Dedifferentiated amniotic fluid mesenchymal stem cell (primary cell): Measurements from ENCODE around the gene SNCA.

Experiments
- DNase-seq: peaks from one replicate; pipeline ENCODE4 v3.0.0-alpha.2; 2016; ENCODE audit errors: extremely low spot score

SNCA gene

GRCh38 chr4:89754531-89754930, 82.4 kb downstream of the SNCA start:
- DNase-seq = no peak

DNA sequence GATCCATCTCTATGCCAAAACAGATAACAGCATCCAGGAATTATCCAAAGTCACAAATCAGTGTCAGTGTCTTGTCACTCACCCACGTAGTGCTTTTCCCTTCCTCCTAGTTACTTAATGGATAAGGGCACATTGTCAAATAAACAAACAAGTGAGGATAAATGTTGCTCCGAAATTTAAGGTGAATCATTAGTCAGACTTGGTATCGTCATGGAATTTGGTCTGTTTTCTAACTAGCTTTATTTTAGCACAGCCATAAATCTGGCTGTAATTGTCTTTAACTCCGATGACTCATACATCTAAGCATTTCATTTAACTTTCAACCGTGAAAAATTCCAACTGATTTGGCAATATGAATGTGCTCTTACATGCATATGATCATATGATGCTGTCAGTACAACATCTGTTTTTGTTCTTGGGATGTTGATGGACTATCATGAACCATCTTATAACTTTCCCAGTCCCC, 83.3 kb downstream of the SNCA start:
- DNase-seq = peak; percentile 98

- peak; percentile 55 for DNase-seq
These were observed 83.9 kb downstream of the SNCA start for GRCh38 chr4:89752932-89753598.

DNA sequence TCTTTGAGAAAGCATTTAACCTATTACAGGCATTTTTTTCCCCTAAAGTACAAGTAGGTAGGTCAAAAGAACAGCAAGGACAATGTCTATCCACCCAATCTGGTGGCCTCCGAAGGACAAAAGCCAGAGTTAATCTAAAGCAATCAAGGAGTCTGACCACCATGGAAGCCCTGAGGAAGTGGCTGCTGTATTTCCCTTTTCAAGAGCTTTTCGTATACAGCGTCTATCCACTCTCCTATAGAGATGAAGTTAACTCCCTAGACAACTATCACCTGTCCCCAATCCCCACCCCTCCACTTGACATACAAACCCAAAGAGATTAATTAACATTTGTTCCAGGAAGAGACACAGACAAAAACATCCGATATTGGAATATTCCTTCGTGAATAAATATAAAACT, 85.5 kb downstream of the SNCA start:
- no peak for DNase-seq

- DNase-seq = no peak
These were observed 90.6 kb downstream of the SNCA start for GRCh38 chr4:89746377-89746776.

- DNase-seq = no peak
These were observed 91.3 kb downstream of the SNCA start for GRCh38 chr4:89745708-89746107.

DNA sequence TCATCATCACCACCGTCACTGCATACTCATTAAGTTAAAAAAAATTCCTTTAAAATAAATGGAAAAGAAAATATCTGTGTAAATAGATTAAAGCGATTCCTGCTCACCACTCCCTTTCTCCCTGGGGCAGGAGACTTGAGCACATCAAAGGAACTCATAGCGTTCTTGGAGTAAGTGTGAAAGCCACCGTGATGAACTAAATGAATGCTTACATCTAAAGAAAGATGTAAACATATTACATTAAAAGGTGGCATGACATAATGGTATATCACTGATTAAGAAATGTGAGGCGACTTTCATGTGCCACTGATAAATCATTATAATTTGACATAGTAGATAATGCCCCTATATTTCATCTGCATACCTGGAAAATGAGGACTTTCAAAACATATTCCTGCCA, 92.0 kb downstream of the SNCA start:
- DNase-seq = no peak

DNA sequence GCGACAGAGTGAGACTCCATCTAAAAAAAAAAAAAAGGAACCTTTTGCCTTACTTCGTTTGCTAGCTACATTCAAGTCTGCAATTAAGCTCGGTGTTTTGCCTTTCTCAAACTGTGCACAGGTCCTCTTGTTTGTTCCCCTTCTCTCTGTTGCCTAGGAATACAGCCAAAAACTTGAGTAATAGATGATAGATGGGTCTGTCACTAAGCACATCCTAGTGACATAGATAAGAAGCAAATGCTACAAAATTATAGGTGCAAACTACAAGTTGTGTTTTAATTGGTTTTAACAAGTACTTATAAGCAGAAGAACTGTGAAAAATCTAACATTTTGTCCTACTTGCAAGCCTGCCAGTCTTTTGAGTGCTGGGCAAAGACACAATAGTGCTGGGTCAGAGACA, 95.2 kb downstream of the SNCA start:
- no peak for DNase-seq

DNA sequence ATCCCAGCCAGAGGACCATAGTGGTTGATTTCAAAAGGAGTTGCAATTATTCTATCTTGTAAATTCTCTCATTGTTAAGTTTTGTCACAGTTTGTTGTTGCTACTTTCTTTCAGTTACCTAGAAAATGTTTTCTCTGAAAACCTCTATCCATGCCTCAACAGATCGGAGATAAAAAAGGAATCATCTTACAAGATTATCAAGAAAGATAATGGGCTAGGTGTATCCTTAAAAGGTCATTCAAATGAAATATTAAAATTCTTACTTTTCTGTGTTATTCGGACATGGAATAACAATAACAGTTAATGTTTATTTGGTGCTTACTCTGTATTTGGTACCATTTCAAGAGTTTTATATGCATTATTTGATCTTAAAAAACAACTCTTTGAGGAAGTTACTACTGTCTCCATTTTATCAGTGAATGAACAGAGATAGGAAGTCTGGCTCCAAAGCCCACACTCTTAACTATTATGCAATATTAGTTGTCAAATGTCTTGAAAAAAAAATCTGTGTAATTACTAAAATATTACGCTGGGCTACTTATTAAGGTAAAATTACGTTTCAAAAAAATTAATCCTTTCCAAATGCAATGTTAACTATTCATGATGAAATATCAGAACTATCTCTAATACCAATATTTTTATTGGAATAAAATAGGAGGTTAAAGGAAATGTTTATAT, 97.5 kb downstream of the SNCA start:
- no peak for DNase-seq

GRCh38 chr4:89737888-89738287, 99.1 kb downstream of the SNCA start:
- DNase-seq = peak; percentile 74

- DNase-seq = no peak
These were observed 103.0 kb downstream of the SNCA start for GRCh38 chr4:89733946-89734345.

- DNase-seq = no peak
These were observed 109.7 kb downstream of the SNCA start for GRCh38 chr4:89727238-89727637.

DNA sequence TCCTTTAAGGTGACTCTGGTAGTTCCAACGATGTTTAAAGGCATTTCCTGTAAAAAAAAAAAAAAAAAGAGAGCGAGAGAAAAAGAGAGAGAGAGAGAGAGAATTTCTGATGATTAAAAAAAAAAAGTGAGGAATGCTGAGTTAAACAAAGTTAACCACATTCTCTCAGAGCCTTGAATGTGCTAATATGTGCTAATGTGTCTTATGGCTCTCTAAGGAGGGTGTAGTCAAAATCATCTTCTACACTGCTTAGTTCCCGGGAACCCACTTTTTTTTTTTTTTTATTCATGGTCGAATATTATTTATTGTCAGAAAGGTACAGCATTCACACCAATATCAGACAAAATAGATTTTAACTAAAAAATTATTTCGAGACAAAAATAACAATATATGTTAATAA, 111.7 kb downstream of the SNCA start:
- no peak for DNase-seq

DNA sequence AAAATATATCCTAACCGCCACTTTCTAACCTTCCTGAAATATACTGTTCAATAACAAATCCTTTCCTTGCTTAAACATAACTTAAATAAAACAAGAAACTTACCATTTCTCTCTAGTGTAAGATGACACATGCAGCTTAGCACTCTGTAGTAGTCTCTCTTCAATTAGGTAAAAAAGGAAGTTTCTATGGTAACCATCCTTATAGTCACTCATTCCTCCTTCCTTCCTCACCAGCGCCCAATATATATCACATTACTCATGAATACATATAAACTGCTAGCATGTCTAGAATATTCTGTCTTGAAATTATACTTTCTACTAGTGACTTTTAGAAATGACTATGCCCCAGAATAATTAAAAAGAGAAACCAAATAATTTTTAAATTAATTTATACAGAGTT, 112.2 kb downstream of the SNCA start:
- DNase-seq = peak; percentile 66

GRCh38 chr4:89723096-89723495, 113.9 kb downstream of the SNCA start:
- no peak for DNase-seq

GRCh38 chr4:89722517-89722916, 114.4 kb downstream of the SNCA start:
- no peak for DNase-seq

- DNase-seq = no peak
These were observed 116.0 kb downstream of the SNCA start for GRCh38 chr4:89720981-89721380.

DNA sequence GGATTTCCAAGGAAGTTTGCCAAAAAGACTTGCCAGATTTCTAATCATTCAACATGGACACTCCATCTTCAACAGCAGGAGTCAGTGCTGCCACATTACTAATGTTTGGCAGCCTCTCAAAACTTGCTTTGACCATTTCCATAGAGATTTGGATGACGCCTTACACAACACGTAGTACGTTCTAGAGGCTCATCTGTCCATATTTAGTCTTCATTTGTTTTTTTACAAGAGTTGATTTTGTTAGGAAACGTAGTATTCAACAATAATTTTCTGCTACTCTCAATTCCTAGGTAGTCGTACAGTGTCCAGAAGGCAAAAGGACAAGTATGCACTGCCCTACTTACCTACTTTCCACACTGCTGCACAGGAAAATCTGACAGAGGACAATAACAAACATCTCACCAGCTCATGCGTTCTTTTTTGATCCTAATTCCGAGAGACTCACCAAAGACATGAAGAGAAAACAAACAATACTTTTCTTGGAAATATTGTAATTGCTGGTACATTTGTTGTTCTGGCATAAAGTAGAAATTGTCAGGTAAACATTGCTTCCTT, 117.3 kb downstream of the SNCA start:
- no peak for DNase-seq

GRCh38 chr4:89716893-89717292, 120.1 kb downstream of the SNCA start:
- DNase-seq = no peak

DNA sequence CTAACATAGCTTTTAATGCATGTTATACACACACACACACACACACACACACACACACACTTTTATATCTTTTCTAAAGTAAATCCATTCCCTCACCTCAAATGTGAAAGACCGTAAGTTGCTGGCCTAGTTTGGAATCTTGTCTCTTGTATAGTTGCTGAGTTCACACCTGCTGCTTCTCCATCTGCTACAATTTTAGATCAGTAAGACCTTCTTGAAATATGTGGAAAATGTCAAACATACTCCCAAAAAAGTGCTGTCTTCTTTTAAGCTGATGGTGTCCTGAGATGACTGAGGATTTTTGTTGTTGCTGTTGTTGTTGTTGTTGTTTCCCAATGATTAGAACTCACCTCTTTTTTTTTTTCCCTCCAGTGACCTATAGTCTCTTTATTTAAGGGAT, 121.3 kb downstream of the SNCA start:
- no peak for DNase-seq

DNA sequence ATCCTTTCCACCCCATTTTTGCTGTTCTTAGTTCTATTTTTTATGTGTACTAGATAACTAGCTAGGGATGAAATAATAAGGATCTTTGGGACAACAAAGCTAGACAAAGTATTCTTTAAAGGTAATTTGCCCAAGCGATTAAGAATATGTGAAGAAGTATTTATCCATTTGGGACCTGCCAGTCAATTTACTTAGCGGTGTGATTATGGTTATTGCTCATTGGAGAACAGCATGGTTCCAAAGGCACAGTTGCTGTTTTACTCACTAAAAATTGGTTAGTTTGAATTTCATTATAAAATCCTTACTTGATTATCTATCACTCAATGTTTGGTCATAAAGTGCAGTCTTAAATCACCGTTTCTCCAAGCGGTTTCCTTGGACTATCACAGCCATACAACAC, 124.1 kb downstream of the SNCA start:
- DNase-seq = no peak

DNA sequence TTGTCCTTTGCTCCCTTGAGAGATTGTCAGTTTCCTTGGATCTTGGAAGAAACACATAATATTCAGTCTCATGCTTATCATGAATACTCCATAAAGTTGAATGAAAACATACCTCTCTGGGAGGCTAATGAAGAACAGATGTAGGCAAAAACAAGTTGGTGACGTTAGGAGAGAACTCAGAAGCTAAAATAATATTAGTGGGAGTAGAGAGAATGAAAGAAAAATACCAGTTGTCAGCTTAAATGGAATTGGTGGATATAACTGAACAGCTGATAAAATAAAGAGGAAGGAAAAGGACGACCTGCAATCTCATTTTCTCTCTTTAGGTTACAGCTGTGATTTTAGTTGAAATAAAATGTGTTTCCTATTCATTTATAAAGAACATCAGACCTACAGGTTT, 124.8 kb downstream of the SNCA start:
- DNase-seq = peak; percentile 70

GRCh38 chr4:89708903-89709421, 128.0 kb downstream of the SNCA start:
- DNase-seq = no peak
